IPS-18c (cell line): ENCODE results near the gene CALN1.

ENCODE experiments used
- H3K4me3 ChIP-seq: 2 replicates; pipeline ENCODE4 v1.7.0; 2013; ENCODE audit warnings: low read depth, mild to moderate bottlenecking, low read length, moderate library complexity; ENCODE audit not compliant: insufficient read depth
- H3K9me3 ChIP-seq: one replicate; pipeline ENCODE4 v1.6.1; 2013; ENCODE audit warnings: mild to moderate bottlenecking, low read length, moderate library complexity; ENCODE audit not compliant: control insufficient read depth, insufficient read depth

Gene CALN1

GRCh38 chr7:72187179-72187578, 225.0 kb downstream of the CALN1 start:
- H3K9me3 ChIP-seq, result no peaks in the 10 kb centered on the region
- H3K4me3 ChIP-seq, result no peak overlapping the region

- Histone ChIP-seq H3K4me3 (no peak overlapping the region), H3K9me3 (no peaks in the 10 kb centered on the region)
These were observed 228.3 kb downstream of the CALN1 start for GRCh38 chr7:72183835-72184234.

GRCh38 chr7:72182036-72182435, 230.1 kb downstream of the CALN1 start:
- no peaks in the 10 kb centered on the region for H3K9me3 ChIP-seq
- no peak overlapping the region for H3K4me3 ChIP-seq

- Histone ChIP-seq H3K9me3 (no peaks in the 10 kb centered on the region), H3K4me3 (no peak overlapping the region)
These were observed 235.3 kb downstream of the CALN1 start for GRCh38 chr7:72176875-72177274.

- Histone ChIP-seq H3K9me3 (no peaks in the 10 kb centered on the region), H3K4me3 (no peak overlapping the region)
These were observed 241.7 kb downstream of the CALN1 start for GRCh38 chr7:72170475-72170874.

GRCh38 chr7:72163271-72163670, 248.9 kb downstream of the CALN1 start:
- Histone ChIP-seq H3K4me3 (no peak overlapping the region), H3K9me3 (no peaks in the 10 kb centered on the region)

- Histone ChIP-seq H3K9me3 (no peaks in the 10 kb centered on the region), H3K4me3 (no peak overlapping the region)
These were observed 250.6 kb downstream of the CALN1 start for GRCh38 chr7:72161534-72161933.

GRCh38 chr7:72159911-72160310, 252.2 kb downstream of the CALN1 start:
- Histone ChIP-seq H3K9me3 (no peaks in the 10 kb centered on the region), H3K4me3 (no peak overlapping the region)

- no peak overlapping the region for H3K4me3 ChIP-seq
These were observed 255.5 kb downstream of the CALN1 start for GRCh38 chr7:72156671-72157070.

GRCh38 chr7:72153132-72153512, 259.0 kb downstream of the CALN1 start:
- Histone ChIP-seq H3K9me3 (no peaks in the 10 kb centered on the region), H3K4me3 (no peak overlapping the region)

More at GRCh38 chr7:72156671-72157070, 255.5 kb downstream of the CALN1 start:
- H3K9me3 ChIP-seq, result no peaks in the 10 kb centered on the region

GRCh38 chr7:72152161-72153131, 259.7 kb downstream of the CALN1 start:
- H3K4me3 ChIP-seq, result no peak overlapping the region
- H3K9me3 ChIP-seq, result no peaks in the 10 kb centered on the region

GRCh38 chr7:72140566-72140965, 271.6 kb downstream of the CALN1 start:
- no peak overlapping the region for H3K4me3 ChIP-seq

GRCh38 chr7:72127136-72127535, 285.0 kb downstream of the CALN1 start:
- no peaks in the 10 kb centered on the region for H3K9me3 ChIP-seq
- no peak overlapping the region for H3K4me3 ChIP-seq

More at GRCh38 chr7:72140566-72140965, 271.6 kb downstream of the CALN1 start:
- peaks cover 20% of the 10 kb centered on the region for H3K9me3 ChIP-seq

- H3K4me3 ChIP-seq, result no peak overlapping the region
- H3K9me3 ChIP-seq, result peaks cover 2% of the 10 kb centered on the region
These were observed 288.2 kb downstream of the CALN1 start for GRCh38 chr7:72123913-72124312.

- Histone ChIP-seq H3K9me3 (peaks cover 2% of the 10 kb centered on the region), H3K4me3 (no peak overlapping the region)
These were observed 293.8 kb downstream of the CALN1 start for GRCh38 chr7:72118366-72118765.

- Histone ChIP-seq H3K4me3 (no peak overlapping the region), H3K9me3 (no peaks in the 10 kb centered on the region)
These were observed 298.0 kb downstream of the CALN1 start for GRCh38 chr7:72114129-72114528.

- Histone ChIP-seq H3K9me3 (no peaks in the 10 kb centered on the region), H3K4me3 (no peak overlapping the region)
These were observed 299.1 kb downstream of the CALN1 start for GRCh38 chr7:72112992-72113391.

- no peaks in the 10 kb centered on the region for H3K9me3 ChIP-seq
- H3K4me3 ChIP-seq, result no peak overlapping the region
These were observed 299.6 kb downstream of the CALN1 start for GRCh38 chr7:72112530-72112929.
